HepG2 (cell line): ENCODE measurements around the gene RAC3. TPM values are rescaled to one million over a fixed set of nuclear protein-coding genes. Genes with fewer than 3 reads are reported as not detected.

ENCODE experiments used
- ATF7-NPFF ChIP-seq: sonication (generic); formaldehyde crosslinking; IDR thresholded peaks from 2 replicates; pipeline ENCODE4 v1.8.1; 2023; ENCODE audit warnings: mild to moderate bottlenecking, low read depth, missing genetic modification reagents, moderate library complexity
- MEIS1 ChIP-seq: sonication (generic); formaldehyde crosslinking; IDR thresholded peaks from 2 replicates; pipeline ENCODE4 v1.9.0; 2021; ENCODE audit warnings: mild to moderate bottlenecking, missing genetic modification reagents, moderate library complexity, borderline replicate concordance
- MTA1 ChIP-seq: sonication (generic); formaldehyde crosslinking; IDR thresholded peaks from 2 replicates; pipeline ENCODE4 v1.4.0; 2020; ENCODE audit warnings: missing genetic modification reagents, mild to moderate bottlenecking, borderline replicate concordance
- NKX3-1 ChIP-seq: sonication (generic); formaldehyde crosslinking; IDR thresholded peaks from 2 replicates; pipeline ENCODE4 v1.5.0; 2020; ENCODE audit warnings: missing genetic modification reagents
- PHF8 ChIP-seq: sonication (generic); formaldehyde crosslinking; IDR thresholded peaks from 2 replicates; pipeline ENCODE4 v1.5.0; 2020; ENCODE audit warnings: missing genetic modification reagents
- SMAD1 ChIP-seq: sonication (generic); formaldehyde crosslinking; IDR thresholded peaks from 2 replicates; pipeline ENCODE4 v1.4.0; 2020; ENCODE audit warnings: missing genetic modification reagents, low read depth, mild to moderate bottlenecking, borderline replicate concordance
- SMC3 ChIP-seq: IDR thresholded peaks from 2 replicates; pipeline ENCODE4 v1.6.1; 2011; ENCODE audit warnings: low read length, improper control_type of control experiment
- TARDBP ChIP-seq: sonication (generic); formaldehyde crosslinking; IDR thresholded peaks from 2 replicates; pipeline ENCODE4 v1.8.0; 2022; ENCODE audit warnings: mild to moderate bottlenecking, missing genetic modification reagents
- U2AF1 ChIP-seq: fragments of 200-400 bp; formaldehyde crosslinking; optimal IDR thresholded peaks from 2 replicates; pipeline ENCODE3; 2017; ENCODE audit warnings: mild to moderate bottlenecking, low read depth, low read length
- YEATS4 ChIP-seq: sonication (generic); formaldehyde crosslinking; IDR thresholded peaks from 2 replicates; pipeline ENCODE4 v1.4.0; 2020; ENCODE audit warnings: missing genetic modification reagents, borderline replicate concordance
- ZC3H13 ChIP-seq: sonication (generic); formaldehyde crosslinking; IDR thresholded peaks from 2 replicates; pipeline ENCODE4 v1.8.1; 2023; ENCODE audit warnings: mild to moderate bottlenecking, missing genetic modification reagents, moderate library complexity
- ZNF282 ChIP-seq: fragments of 450-650 bp; IDR thresholded peaks from 2 replicates; pipeline ENCODE4 v1.6.1; 2018; ENCODE audit not compliant: partially characterized antibody
- ZNF773 ChIP-seq: sonication (generic); formaldehyde crosslinking; IDR thresholded peaks from 2 replicates; pipeline ENCODE4 v1.4.0; 2020; ENCODE audit warnings: missing genetic modification reagents, borderline replicate concordance
- ZNF776 ChIP-seq: sonication (generic); formaldehyde crosslinking; IDR thresholded peaks from 2 replicates; pipeline ENCODE4 v1.4.0; 2020; ENCODE audit warnings: mild to moderate bottlenecking, missing genetic modification reagents
- ZNF891 ChIP-seq: sonication (generic); formaldehyde crosslinking; IDR thresholded peaks from 2 replicates; pipeline ENCODE4 v1.5.0; 2020; ENCODE audit warnings: mild to moderate bottlenecking, missing genetic modification reagents
- polyA plus RNA-seq, 8 experiments: library from polyadenylated mRNA; depleted of rRNA in 3 of 8; stranded (reverse) in 7 of 8; unstranded in 1 of 8; fragments of >200 nt; fragmentation: Illumina TruSeq in 4 of 8; extraction: Trizol in 4 of 8; gene quantifications; 2 replicates each; pipeline versions ENCODE4 v1.2.1 to v1.2.3, GENCODE V29; 2011 to 2016; ENCODE audit warnings: low read depth in 4 of 8, missing spikeins in 1 of 8, mixed read lengths in 1 of 8; ENCODE audit not compliant: insufficient read depth in 1 of 8
- total RNA-seq, 5 experiments: library from RNA; depleted of rRNA; stranded (reverse); fragments of >200 nt; fragmentation: Illumina TruSeq; extraction: Trizol; gene quantifications; 2 replicates each; pipeline ENCODE4 v1.2.3, GENCODE V29; 2016; ENCODE audit warnings: low read depth in 1 of 5
- TF ChIP-seq, protein P1 (sequence below): IDR thresholded peaks from 2 replicates; pipeline ENCODE4 v1.6.1; 2016; ENCODE audit warnings: missing compliant biosample characterization, missing genetic modification reagents, borderline replicate concordance
- TF ChIP-seq, protein P2 (sequence below): sonication (generic); formaldehyde crosslinking; IDR thresholded peaks from 2 replicates; pipeline ENCODE4 v1.5.1; 2020; ENCODE audit warnings: missing genetic modification reagents, mild to moderate bottlenecking, borderline replicate concordance
- TF ChIP-seq, protein P3 (sequence below): sonication (generic); formaldehyde crosslinking; IDR thresholded peaks from 2 replicates; pipeline ENCODE4 v1.8.0; 2023; ENCODE audit warnings: mild to moderate bottlenecking, missing genetic modification reagents
- TF ChIP-seq, protein P4 (sequence below): sonication (generic); formaldehyde crosslinking; IDR thresholded peaks from 2 replicates; pipeline ENCODE4 v1.5.0; 2020; ENCODE audit warnings: mild to moderate bottlenecking, missing genetic modification reagents, borderline replicate concordance

The RAC3 gene
- total and polyA plus RNA-seq, 2 of the 13 experiments (the other 11 are each of a cell fraction or from before 2014, with no cell fraction given) = 10.5 to 21.3 TPM

DNA sequence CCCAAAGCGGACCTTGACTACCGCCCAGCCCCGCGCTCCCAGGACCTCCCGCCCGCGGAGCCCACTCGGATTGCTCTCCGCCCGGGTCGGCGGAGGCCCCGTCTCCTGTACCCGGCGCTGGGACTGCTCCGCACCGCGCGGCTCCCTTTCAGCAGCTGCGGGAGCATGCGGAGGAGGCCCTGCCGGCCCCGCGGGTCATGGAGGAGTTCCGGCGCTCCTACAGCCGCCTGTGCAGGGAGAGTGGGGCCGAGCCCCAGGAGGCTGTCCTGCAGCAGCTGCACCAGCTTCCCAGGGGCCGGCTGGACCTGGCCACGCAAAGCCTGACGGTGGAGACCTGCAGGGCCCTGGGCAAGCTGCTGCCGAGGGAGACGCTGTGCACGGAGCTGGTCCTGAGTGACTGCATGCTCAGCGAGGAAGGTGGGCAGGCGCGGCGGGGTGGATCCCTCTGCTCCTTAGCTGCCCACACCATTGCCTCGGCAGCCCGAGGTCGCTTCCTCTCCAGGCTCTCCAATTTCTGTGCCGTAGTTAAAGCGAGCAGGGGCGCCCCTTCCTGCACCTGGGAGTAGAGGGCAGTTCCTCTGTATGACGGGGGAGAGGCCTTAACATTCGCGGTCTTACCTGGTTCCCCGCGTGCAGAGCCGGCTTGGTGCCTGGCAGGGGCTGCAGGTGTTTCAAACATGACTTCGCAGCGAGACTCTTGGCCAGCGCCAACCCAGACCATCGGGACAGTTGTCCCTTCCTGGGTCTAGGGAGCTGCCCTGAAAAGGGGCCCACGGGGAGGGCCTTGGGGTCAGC lies 7.8 kb upstream of the RAC3 start (continued):
- TF ChIP-seq, protein P1, sequence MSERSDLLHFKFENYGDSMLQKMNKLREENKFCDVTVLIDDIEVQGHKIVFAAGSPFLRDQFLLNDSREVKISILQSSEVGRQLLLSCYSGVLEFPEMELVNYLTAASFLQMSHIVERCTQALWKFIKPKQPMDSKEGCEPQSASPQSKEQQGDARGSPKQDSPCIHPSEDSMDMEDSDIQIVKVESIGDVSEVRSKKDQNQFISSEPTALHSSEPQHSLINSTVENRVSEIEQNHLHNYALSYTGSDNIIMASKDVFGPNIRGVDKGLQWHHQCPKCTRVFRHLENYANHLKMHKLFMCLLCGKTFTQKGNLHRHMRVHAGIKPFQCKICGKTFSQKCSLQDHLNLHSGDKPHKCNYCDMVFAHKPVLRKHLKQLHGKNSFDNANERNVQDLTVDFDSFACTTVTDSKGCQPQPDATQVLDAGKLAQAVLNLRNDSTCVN (CRISPR knock-in tag) = peak; percentile 38; the same call in 1 of the 2 replicates
- TF ChIP-seq TARDBP = peak; percentile 18; the same call in 1 of the 2 replicates
- peak; percentile 56; the same call in 1 of the 2 replicates for TF ChIP-seq ATF7-NPFF (CRISPR knock-in tag)
- no peak for TF ChIP-seq SMC3
- TF ChIP-seq ZNF773 (CRISPR knock-in tag) = peak; percentile 42; the same call in 1 of the 2 replicates
- 0 out of 2 replicates have a peak, but pooled peaks have one; percentile 4 for TF ChIP-seq SMAD1 (CRISPR knock-in tag)
- peak; percentile 74 for TF ChIP-seq PHF8 (CRISPR knock-in tag)
- TF ChIP-seq, protein P2, sequence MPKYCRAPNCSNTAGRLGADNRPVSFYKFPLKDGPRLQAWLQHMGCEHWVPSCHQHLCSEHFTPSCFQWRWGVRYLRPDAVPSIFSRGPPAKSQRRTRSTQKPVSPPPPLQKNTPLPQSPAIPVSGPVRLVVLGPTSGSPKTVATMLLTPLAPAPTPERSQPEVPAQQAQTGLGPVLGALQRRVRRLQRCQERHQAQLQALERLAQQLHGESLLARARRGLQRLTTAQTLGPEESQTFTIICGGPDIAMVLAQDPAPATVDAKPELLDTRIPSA = no peak
- peak; percentile 59 for TF ChIP-seq YEATS4
- 0 out of 2 replicates have a peak, but pooled peaks have one; percentile 30 for TF ChIP-seq MTA1 (CRISPR knock-in tag)
- peak; percentile 93 for TF ChIP-seq U2AF1
- TF ChIP-seq ZNF776 (CRISPR knock-in tag) = peak; percentile 85
- peak; percentile 68 for TF ChIP-seq ZNF891
- TF ChIP-seq NKX3-1 (CRISPR knock-in tag) = peak; percentile 35
- TF ChIP-seq, protein P3, sequence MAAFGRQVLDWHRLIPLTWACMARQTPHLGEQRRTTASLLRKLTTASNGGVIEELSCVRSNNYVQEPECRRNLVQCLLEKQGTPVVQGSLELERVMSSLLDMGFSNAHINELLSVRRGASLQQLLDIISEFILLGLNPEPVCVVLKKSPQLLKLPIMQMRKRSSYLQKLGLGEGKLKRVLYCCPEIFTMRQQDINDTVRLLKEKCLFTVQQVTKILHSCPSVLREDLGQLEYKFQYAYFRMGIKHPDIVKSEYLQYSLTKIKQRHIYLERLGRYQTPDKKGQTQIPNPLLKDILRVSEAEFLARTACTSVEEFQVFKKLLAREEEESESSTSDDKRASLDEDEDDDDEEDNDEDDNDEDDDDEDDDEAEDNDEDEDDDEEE (CRISPR knock-in tag) = peak; percentile 85; the same call in 1 of the 2 replicates
- peak; percentile 84 for TF ChIP-seq ZC3H13 (CRISPR knock-in tag)
- TF ChIP-seq MEIS1 (CRISPR knock-in tag) = 0 out of 2 replicates have a peak, but pooled peaks have one; percentile 35
- TF ChIP-seq ZNF282 = no peak
- TF ChIP-seq, protein P4, sequence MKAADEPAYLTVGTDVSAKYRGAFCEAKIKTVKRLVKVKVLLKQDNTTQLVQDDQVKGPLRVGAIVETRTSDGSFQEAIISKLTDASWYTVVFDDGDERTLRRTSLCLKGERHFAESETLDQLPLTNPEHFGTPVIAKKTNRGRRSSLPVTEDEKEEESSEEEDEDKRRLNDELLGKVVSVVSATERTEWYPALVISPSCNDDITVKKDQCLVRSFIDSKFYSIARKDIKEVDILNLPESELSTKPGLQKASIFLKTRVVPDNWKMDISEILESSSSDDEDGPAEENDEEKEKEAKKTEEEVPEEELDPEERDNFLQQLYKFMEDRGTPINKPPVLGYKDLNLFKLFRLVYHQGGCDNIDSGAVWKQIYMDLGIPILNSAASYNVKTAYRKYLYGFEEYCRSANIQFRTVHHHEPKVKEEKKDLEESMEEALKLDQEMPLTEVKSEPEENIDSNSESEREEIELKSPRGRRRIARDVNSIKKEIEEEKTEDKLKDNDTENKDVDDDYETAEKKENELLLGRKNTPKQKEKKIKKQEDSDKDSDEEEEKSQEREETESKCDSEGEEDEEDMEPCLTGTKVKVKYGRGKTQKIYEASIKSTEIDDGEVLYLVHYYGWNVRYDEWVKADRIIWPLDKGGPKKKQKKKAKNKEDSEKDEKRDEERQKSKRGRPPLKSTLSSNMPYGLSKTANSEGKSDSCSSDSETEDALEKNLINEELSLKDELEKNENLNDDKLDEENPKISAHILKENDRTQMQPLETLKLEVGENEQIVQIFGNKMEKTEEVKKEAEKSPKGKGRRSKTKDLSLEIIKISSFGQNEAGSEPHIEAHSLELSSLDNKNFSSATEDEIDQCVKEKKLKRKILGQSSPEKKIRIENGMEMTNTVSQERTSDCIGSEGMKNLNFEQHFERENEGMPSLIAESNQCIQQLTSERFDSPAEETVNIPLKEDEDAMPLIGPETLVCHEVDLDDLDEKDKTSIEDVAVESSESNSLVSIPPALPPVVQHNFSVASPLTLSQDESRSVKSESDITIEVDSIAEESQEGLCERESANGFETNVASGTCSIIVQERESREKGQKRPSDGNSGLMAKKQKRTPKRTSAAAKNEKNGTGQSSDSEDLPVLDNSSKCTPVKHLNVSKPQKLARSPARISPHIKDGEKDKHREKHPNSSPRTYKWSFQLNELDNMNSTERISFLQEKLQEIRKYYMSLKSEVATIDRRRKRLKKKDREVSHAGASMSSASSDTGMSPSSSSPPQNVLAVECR (CRISPR knock-in tag) = peak; percentile 30; the same call in 1 of the 2 replicates
